Sigmoid colon (tissue), 4 donors: ENCODE data around the gene ADORA2B.

Source experiments
- EP300 ChIP-seq, 4 donors: sonication (generic); formaldehyde crosslinking; IDR thresholded peaks; one replicate each; pipeline ENCODE4 v1.6.1; 2017; ENCODE audit warnings: antibody characterized with exemption in 4 of 4
- POLR2A ChIP-seq, 2 donors: fragments of 450-650 bp; IDR thresholded peaks; one replicate each; pipeline ENCODE4 v1.6.1; 2016; ENCODE audit warnings: antibody characterized with exemption in 2 of 2, mild to moderate bottlenecking in 2 of 2, moderate library complexity in 2 of 2
- TF ChIP-seq, protein P1 (sequence below), 4 experiments: fragments of 450-650 bp in 3 of 4; fragments of 200-600 bp in 1 of 4; IDR thresholded peaks; one replicate each; pipeline ENCODE4 v1.5.1; 2016 to 2019; ENCODE audit warnings: antibody characterized with exemption in 4 of 4, mild to moderate bottlenecking in 3 of 4, moderate library complexity in 2 of 4

- TF ChIP-seq, protein P1, sequence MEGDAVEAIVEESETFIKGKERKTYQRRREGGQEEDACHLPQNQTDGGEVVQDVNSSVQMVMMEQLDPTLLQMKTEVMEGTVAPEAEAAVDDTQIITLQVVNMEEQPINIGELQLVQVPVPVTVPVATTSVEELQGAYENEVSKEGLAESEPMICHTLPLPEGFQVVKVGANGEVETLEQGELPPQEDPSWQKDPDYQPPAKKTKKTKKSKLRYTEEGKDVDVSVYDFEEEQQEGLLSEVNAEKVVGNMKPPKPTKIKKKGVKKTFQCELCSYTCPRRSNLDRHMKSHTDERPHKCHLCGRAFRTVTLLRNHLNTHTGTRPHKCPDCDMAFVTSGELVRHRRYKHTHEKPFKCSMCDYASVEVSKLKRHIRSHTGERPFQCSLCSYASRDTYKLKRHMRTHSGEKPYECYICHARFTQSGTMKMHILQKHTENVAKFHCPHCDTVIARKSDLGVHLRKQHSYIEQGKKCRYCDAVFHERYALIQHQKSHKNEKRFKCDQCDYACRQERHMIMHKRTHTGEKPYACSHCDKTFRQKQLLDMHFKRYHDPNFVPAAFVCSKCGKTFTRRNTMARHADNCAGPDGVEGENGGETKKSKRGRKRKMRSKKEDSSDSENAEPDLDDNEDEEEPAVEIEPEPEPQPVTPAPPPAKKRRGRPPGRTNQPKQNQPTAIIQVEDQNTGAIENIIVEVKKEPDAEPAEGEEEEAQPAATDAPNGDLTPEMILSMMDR (IDR thresholded peaks at IDR 0.05) = no peak
- no peak for TF ChIP-seq EP300 (IDR thresholded peaks at IDR 0.05)
- no peak for TF ChIP-seq POLR2A (IDR thresholded peaks at IDR 0.05)
Measured at GRCh38 chr17:15935891-15936290, 9.0 kb upstream of the ADORA2B start.
